Measurements from ENCODE around the gene ARHGAP10. TPM values are rescaled to one million over a fixed set of nuclear protein-coding genes. Genes with fewer than 3 reads are reported as not detected.

The ARHGAP10 gene
- total and polyA plus RNA-seq, 10 of the 15 experiments (the other 5 are each of a cell fraction or from before 2014, with no cell fraction given): 1.3 to 25.8 (median 17.2) TPM

DNA sequence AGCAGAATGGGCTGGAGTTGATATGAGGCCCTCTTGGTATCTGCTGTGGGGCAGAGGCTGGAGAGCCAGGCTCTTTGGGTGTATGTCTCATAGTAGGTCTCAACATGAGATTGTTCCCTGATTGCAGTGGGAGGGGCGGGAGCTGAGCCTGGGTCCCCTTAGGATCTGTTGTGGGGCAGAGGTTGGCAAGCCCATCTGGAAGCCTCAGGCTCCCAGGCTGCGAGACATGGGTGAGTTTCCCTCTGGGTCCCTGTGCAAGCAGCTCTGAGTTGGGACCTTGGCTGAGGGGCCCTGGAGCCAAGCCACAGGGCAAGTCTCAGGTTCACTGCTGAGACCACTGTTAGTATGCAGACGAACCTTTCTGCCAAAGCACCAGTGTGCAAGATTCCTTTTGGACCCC, 201.9 kb downstream of the ARHGAP10 start (continued):
- TF ChIP-seq, protein P1, sequence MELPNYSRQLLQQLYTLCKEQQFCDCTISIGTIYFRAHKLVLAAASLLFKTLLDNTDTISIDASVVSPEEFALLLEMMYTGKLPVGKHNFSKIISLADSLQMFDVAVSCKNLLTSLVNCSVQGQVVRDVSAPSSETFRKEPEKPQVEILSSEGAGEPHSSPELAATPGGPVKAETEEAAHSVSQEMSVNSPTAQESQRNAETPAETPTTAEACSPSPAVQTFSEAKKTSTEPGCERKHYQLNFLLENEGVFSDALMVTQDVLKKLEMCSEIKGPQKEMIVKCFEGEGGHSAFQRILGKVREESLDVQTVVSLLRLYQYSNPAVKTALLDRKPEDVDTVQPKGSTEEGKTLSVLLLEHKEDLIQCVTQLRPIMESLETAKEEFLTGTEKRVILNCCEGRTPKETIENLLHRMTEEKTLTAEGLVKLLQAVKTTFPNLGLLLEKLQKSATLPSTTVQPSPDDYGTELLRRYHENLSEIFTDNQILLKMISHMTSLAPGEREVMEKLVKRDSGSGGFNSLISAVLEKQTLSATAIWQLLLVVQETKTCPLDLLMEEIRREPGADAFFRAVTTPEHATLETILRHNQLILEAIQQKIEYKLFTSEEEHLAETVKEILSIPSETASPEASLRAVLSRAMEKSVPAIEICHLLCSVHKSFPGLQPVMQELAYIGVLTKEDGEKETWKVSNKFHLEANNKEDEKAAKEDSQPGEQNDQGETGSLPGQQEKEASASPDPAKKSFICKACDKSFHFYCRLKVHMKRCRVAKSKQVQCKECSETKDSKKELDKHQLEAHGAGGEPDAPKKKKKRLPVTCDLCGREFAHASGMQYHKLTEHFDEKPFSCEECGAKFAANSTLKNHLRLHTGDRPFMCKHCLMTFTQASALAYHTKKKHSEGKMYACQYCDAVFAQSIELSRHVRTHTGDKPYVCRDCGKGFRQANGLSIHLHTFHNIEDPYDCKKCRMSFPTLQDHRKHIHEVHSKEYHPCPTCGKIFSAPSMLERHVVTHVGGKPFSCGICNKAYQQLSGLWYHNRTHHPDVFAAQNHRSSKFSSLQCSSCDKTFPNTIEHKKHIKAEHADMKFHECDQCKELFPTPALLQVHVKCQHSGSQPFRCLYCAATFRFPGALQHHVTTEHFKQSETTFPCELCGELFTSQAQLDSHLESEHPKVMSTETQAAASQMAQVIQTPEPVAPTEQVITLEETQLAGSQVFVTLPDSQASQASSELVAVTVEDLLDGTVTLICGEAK (IDR thresholded peaks at IDR 0.05; ENCODE audit: borderline replicate concordance): no peak

DNA sequence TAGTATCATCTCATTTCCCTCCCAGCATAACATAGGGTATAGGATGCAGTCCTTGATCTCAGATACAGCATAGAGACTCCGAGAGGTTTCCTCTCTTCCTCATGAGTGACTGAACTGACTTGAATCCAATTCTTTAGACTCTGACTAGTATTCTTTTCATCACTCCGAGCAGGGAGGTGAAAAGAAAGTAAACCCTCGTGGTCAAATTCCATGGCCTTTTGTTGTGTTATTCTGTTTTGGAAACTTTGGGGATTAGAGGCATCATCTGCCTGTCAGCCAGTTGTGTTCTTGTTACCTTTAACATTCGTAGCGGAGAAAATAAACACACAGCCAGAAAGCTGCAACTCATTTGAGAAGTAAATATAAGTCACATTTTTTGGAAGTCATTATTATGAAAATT, 206.6 kb downstream of the ARHGAP10 start:
- H2AFZ ChIP-seq (ENCODE audit: control insufficient read depth, low read depth, low read length): no peak overlapping the region
- H3K79me2 ChIP-seq (ENCODE audit: control insufficient read depth, insufficient read depth, low read length): no peaks in the 10 kb centered on the region
- no peak overlapping the region for H3K27ac ChIP-seq (ENCODE audit: control insufficient read depth, insufficient read depth)
- H4K20me1 ChIP-seq (ENCODE audit: control insufficient read depth, insufficient read depth): peaks cover 3% of the 10 kb centered on the region; the same call in 1 of the 2 replicates
- in situ Hi-C loops (cut with MboI): no loop called here
- peaks cover 0 to 5% of the 10 kb centered on the region in 2 experiments; a peak in 3 of 4 replicates for H3K36me3 ChIP-seq (ENCODE audit: control insufficient read depth in 2 of 2, insufficient read depth in 2 of 2, low read length in 1 of 2)
- intact Hi-C loops (cut with micrococcal nuclease; ENCODE audit: unreplicated experiment): no loop called here
- ChIA-PET RAD21 (ENCODE audit: unreplicated experiment) (no interaction called here), POLR2A (no interaction called here), SMC1A (ENCODE audit: uncharacterized antibody, unreplicated experiment) (no interaction called here), CTCF (no interaction called here)
- H3K9ac ChIP-seq (ENCODE audit: control insufficient read depth, insufficient read depth, low read length): no peak overlapping the region
- peaks cover 10% of the 10 kb centered on the region for H3K4me1 ChIP-seq (ENCODE audit: control insufficient read depth, insufficient read depth, low read length)
- H3K27me3 ChIP-seq (replicated peaks in 1 of 2; ENCODE audit: control insufficient read depth in 2 of 2, insufficient read depth in 2 of 2, low read length in 1 of 2): no peaks in the 10 kb centered on the region
- 57% methylated on average over 5 of the region's 5 CpGs for WGBS (ENCODE audit: insufficient coverage, insufficient replicate concordance, low lambda C conversion rate, missing lambda C conversion rate)
- H3K4me2 ChIP-seq (ENCODE audit: control insufficient read depth, insufficient read depth): no peak overlapping the region
- DNase-seq (ENCODE audit: low read depth, low spot score) (no peak), ATAC-seq (no peak), FAIRE-seq (no peak)
- TF ChIP-seq ZNF274 (IDR thresholded peaks at IDR 0.05; ENCODE audit: insufficient read depth, insufficient read length): no peak
- TF ChIP-seq YY1 (IDR thresholded peaks at IDR 0.05; ENCODE audit: low read depth, low read length): no peak
- no peak for TF ChIP-seq PML (IDR thresholded peaks at IDR 0.05; ENCODE audit: low read length)
- no peak for TF ChIP-seq ZNF207 (IDR thresholded peaks at IDR 0.05; ENCODE audit: borderline replicate concordance)
- no TSS peak for BruUV-seq (replicated peaks)
- no peaks in the 10 kb centered on the region for H3K9me3 ChIP-seq (replicated peaks; ENCODE audit: control insufficient read depth, insufficient read depth, low read length)
- H3K4me3 ChIP-seq: no peak overlapping the region

Data from GM12878 (cell line).